NCI-H2196 treated with DMSO at 0.1 percent for 48 hours (cell line): ENCODE data around the gene IKZF3.
A peak's percentile ranks its signal among the peaks of the same experiment; 100 is the strongest.
"Not testable (repeated sequence)": the region's sequence is repeated elsewhere in the genome, so short reads cannot be mapped to it uniquely, and the experiment has no call there.

Experiments used
- DNase-seq: peaks from one replicate; lab custom pipeline; 2025; ENCODE audit not compliant: unreplicated experiment; lab: John Stamatoyannopoulos, UW

Gene IKZF3

GRCh38 chr17:39863918-39864746 lies at the start of gene IKZF3:
TSS of gene IKZF3 (minus strand) at chr17:39864312. CDS start at chr17:39864126, 186 bp downstream.
- DNase-seq, result peak; percentile 53

GRCh38 chr17:39908789-39909352 lies 44.8 kb upstream of the IKZF3 start:
- no peak for DNase-seq

- no peak for DNase-seq
These were observed 40.8 kb upstream of the IKZF3 start for GRCh38 chr17:39904990-39905288.

GRCh38 chr17:39903158-39903884 lies 39.2 kb upstream of the IKZF3 start:
- no peak for DNase-seq

GRCh38 chr17:39902027-39902426 lies 37.9 kb upstream of the IKZF3 start:
- DNase-seq, result not testable (repeated sequence)

- no peak for DNase-seq
These were observed 35.1 kb upstream of the IKZF3 start for GRCh38 chr17:39899215-39899614.

- no peak for DNase-seq
These were observed 34.0 kb upstream of the IKZF3 start for GRCh38 chr17:39898088-39898487.

- DNase-seq, result no peak
These were observed 30.7 kb upstream of the IKZF3 start for GRCh38 chr17:39894681-39895376.

GRCh38 chr17:39889200-39889599 lies 25.1 kb upstream of the IKZF3 start:
- no peak for DNase-seq

- DNase-seq, result no peak
These were observed 23.0 kb upstream of the IKZF3 start for GRCh38 chr17:39887078-39887477.

- DNase-seq, result not testable (repeated sequence)
These were observed 22.0 kb upstream of the IKZF3 start for GRCh38 chr17:39886102-39886501.

GRCh38 chr17:39872751-39873150 lies 8.6 kb upstream of the IKZF3 start:
- no peak for DNase-seq

GRCh38 chr17:39871801-39872200 lies 7.7 kb upstream of the IKZF3 start:
- DNase-seq, result no peak

GRCh38 chr17:39870776-39871175 lies 6.7 kb upstream of the IKZF3 start:
- DNase-seq, result no peak

- no peak for DNase-seq
These were observed 4.4 kb upstream of the IKZF3 start for GRCh38 chr17:39868554-39868942.

GRCh38 chr17:39867880-39868553 lies 3.9 kb upstream of the IKZF3 start, which contains the start of gene ZPBP2:
TSS of gene ZPBP2 (plus strand) at chr17:39868202. CDS start at chr17:39868355, 153 bp downstream.
- DNase-seq, result no peak

GRCh38 chr17:39867084-39867879 lies 3.2 kb upstream of the IKZF3 start:
- no peak for DNase-seq

GRCh38 chr17:39866013-39866730 lies 2.1 kb upstream of the IKZF3 start:
- DNase-seq, result no peak

- no peak for DNase-seq
These were observed 731 bp downstream of the IKZF3 start for GRCh38 chr17:39863244-39863917.
